Activated CD8-positive, alpha-beta T cell treated with anti-CD3 and anti-CD28 coated beads for 36 hours (primary cell): ENCODE measurements around the gene XPR1. TPM values are rescaled to one million over a fixed set of nuclear protein-coding genes. Genes with fewer than 3 reads are reported as not detected.

Source experiments
- ATAC-seq: fragments of 200-7000 bp; cut with Tn5 transposase; one replicate; pipeline ENCODE4 v1.10.0; 2021; ENCODE audit warnings: mild to moderate bottlenecking, moderate library complexity
- CTCF ChIA-PET: fragments of 350-600 bp; sonication (Branson Sonifier 250); formaldehyde crosslinking; loops from one replicate; lab custom pipeline; 2021; ENCODE audit warnings: antibody characterized with exemption; lab: Charles Lee
- POLR2A ChIA-PET: fragments of 350-600 bp; sonication (Branson Sonifier 250); formaldehyde crosslinking; loops from one replicate; lab custom pipeline; 2021; ENCODE audit warnings: antibody characterized with exemption; lab: Charles Lee
- DNase-seq: peaks from one replicate; pipeline ENCODE4 v3.0.0-alpha.2; 2020
- H3K27ac Mint-ChIP-seq: one replicate; pipeline ENCODE4 v1.8.0; 2021; ENCODE audit warnings: mild to moderate bottlenecking, mixed read lengths
- H3K27me3 Mint-ChIP-seq: one replicate; pipeline ENCODE4 v1.8.0; 2021; ENCODE audit warnings: mixed read lengths
- H3K36me3 Mint-ChIP-seq: one replicate; pipeline ENCODE4 v1.8.0; 2021; ENCODE audit warnings: low read depth, mixed read lengths
- H3K4me1 Mint-ChIP-seq: one replicate; pipeline ENCODE4 v1.8.0; 2021; ENCODE audit warnings: low read depth, mixed read lengths
- H3K4me3 Mint-ChIP-seq: one replicate; pipeline ENCODE4 v1.8.0; 2021; ENCODE audit warnings: mild to moderate bottlenecking, moderate library complexity, mixed read lengths
- H3K9me3 Mint-ChIP-seq: one replicate; pipeline ENCODE4 v1.8.0; 2021; ENCODE audit warnings: mixed read lengths
- intact Hi-C: fragments of 100-400 bp; cut with micrococcal nuclease; formaldehyde crosslinking; loops from one replicate; pipeline ENCODE4 v1.10.0; 2022
- total RNA-seq, 2 experiments: library from RNA; stranded (reverse); gene quantifications; one replicate each; pipeline ENCODE4 v1.2.3, GENCODE V29; 2021
- TF ChIP-seq, protein P1 (sequence below): fragments of 200-600 bp; IDR thresholded peaks from one replicate; pipeline ENCODE4 v1.8.0; 2022; ENCODE audit warnings: antibody characterized with exemption, mild to moderate bottlenecking

XPR1 gene
- total RNA-seq, 2 experiments from 2014 or later, result 12.8 to 14.4 TPM

DNA sequence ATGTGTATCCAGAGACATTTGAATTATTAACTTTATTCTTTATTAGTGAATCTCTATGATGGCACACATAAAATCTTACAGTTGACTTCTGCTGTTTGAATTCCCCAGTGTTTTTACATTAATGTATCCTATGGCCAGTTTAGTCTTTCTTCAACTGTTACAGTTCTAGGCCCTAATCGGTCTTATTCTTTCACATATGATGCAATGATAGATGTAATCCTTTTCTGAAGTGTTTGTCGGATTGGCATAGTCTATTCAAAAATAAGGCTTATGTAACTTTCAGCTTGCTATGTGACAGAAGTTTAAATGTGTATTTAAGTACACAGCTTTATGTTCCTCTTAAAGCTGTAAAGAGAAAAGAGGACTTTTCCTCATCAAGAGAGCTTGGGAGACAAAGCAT lies 254.5 kb downstream of the XPR1 start:
- H3K36me3 Mint-ChIP-seq, result peaks cover 7% of the 10 kb centered on the region
- no peaks in the 10 kb centered on the region for H3K27me3 Mint-ChIP-seq
- CTCF ChIA-PET, result interaction anchor here (2.3 kb wide), 1 partner anchor 256 kb away, joined by 6 read pairs; no protein-coding TSS in a partner anchor
- POLR2A ChIA-PET, result no interaction called here
- TF ChIP-seq, protein P1, sequence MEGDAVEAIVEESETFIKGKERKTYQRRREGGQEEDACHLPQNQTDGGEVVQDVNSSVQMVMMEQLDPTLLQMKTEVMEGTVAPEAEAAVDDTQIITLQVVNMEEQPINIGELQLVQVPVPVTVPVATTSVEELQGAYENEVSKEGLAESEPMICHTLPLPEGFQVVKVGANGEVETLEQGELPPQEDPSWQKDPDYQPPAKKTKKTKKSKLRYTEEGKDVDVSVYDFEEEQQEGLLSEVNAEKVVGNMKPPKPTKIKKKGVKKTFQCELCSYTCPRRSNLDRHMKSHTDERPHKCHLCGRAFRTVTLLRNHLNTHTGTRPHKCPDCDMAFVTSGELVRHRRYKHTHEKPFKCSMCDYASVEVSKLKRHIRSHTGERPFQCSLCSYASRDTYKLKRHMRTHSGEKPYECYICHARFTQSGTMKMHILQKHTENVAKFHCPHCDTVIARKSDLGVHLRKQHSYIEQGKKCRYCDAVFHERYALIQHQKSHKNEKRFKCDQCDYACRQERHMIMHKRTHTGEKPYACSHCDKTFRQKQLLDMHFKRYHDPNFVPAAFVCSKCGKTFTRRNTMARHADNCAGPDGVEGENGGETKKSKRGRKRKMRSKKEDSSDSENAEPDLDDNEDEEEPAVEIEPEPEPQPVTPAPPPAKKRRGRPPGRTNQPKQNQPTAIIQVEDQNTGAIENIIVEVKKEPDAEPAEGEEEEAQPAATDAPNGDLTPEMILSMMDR, result no peak
- intact Hi-C loops, result no loop called here
- no peak overlapping the region for H3K27ac Mint-ChIP-seq
- peaks cover 7% of the 10 kb centered on the region for H3K4me1 Mint-ChIP-seq
- H3K4me3 Mint-ChIP-seq, result no peak overlapping the region
- DNase-seq, result no peak
- no peaks in the 10 kb centered on the region for H3K9me3 Mint-ChIP-seq
- ATAC-seq, result no peak

DNA sequence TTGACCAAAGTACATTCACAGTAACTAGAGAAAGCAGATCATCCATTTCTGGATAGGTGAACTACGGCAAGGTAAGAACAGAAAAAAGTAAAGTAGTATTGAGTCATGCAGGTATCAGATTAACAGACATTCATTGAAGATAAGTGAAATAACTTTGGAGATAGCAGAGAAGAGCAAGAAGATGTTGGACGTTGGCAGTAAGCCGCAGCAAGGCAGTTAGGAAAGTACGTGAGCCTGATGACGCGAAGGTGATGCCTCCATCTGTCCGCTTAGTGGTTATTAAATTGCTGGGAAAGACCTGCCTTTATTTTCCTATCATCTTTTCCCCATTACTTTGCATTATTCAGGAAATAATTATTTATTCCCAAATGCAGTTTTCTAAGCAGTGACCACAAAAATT lies 256.0 kb downstream of the XPR1 start:
- Mint-ChIP-seq H3K27ac (no peak overlapping the region), H3K4me3 (no peak overlapping the region), H3K27me3 (no peaks in the 10 kb centered on the region), H3K9me3 (no peaks in the 10 kb centered on the region), H3K36me3 (peaks cover 5% of the 10 kb centered on the region), H3K4me1 (peaks cover 3% of the 10 kb centered on the region)
- TF ChIP-seq, protein P1, result no peak
- CTCF ChIA-PET, result interaction anchor here (2.3 kb wide), 1 partner anchor 254 kb away, joined by 6 read pairs; no protein-coding TSS in a partner anchor
- no peak for ATAC-seq
- intact Hi-C loops, result no loop called here
- no peak for DNase-seq
- POLR2A ChIA-PET, result no interaction called here

- Mint-ChIP-seq H3K9me3 (no peaks in the 10 kb centered on the region), H3K27ac (no peak overlapping the region), H3K4me3 (no peak overlapping the region), H3K27me3 (no peaks in the 10 kb centered on the region), H3K4me1 (peaks cover 5% of the 10 kb centered on the region), H3K36me3 (peaks cover 1% of the 10 kb centered on the region)
- DNase-seq, result no peak
- TF ChIP-seq, protein P1, result no peak
- intact Hi-C loops, result no loop called here
- CTCF ChIA-PET, result no interaction called here
- no peak for ATAC-seq
- POLR2A ChIA-PET, result no interaction called here
Measured at GRCh38 chr1:180888870-180889269, 257.0 kb downstream of the XPR1 start.

DNA sequence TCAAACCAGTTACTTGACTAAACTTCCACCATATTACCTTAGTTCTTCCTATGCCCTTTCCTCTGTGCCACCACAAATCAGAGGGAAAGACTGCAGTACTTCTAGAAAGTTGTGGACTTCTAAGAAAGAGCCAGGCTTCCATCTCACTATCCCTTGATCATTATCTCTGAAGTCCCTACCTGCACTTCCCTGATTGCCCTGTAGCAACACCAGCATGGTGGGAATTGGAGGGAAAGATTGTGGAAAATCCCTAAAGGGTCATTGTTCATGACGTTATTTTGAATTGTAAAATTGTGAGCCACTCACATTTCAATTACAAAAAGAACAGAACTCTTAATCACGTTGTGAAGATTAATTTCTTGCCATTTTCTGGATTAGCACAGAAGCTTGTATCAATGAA lies 257.5 kb downstream of the XPR1 start:
- ATAC-seq, result no peak
- Mint-ChIP-seq H3K9me3 (no peaks in the 10 kb centered on the region), H3K27me3 (no peaks in the 10 kb centered on the region), H3K27ac (no peak overlapping the region), H3K36me3 (no peaks in the 10 kb centered on the region), H3K4me3 (no peak overlapping the region), H3K4me1 (peaks cover 5% of the 10 kb centered on the region)
- CTCF ChIA-PET, result no interaction called here
- no peak for DNase-seq
- POLR2A ChIA-PET, result no interaction called here
- intact Hi-C loops, result no loop called here
- TF ChIP-seq, protein P1, result no peak

GRCh38 chr1:180892272-180892671 lies 260.4 kb downstream of the XPR1 start:
- H3K27me3 Mint-ChIP-seq, result no peaks in the 10 kb centered on the region
- no peaks in the 10 kb centered on the region for H3K9me3 Mint-ChIP-seq
- H3K27ac Mint-ChIP-seq, result no peak overlapping the region
- no peak overlapping the region for H3K4me3 Mint-ChIP-seq
- no peaks in the 10 kb centered on the region for H3K36me3 Mint-ChIP-seq
- no peak for DNase-seq
- H3K4me1 Mint-ChIP-seq, result peaks cover 2% of the 10 kb centered on the region
- ChIA-PET POLR2A (no interaction called here), CTCF (interaction anchor here (0.9 to 1.2 kb wide), 2 partner anchors 10 to 376 kb away, joined by 3 read pairs; no protein-coding TSS in a partner anchor)
- TF ChIP-seq, protein P1, result no peak
- ATAC-seq, result no peak
- intact Hi-C loops, result no loop called here
